GF-D8 (cell line): ENCODE data around the gene FRMD8.

ENCODE experiments used
- DNase-seq: peaks from one replicate; lab custom pipeline; 2025; lab: John Stamatoyannopoulos, UW

FRMD8 gene

DNA sequence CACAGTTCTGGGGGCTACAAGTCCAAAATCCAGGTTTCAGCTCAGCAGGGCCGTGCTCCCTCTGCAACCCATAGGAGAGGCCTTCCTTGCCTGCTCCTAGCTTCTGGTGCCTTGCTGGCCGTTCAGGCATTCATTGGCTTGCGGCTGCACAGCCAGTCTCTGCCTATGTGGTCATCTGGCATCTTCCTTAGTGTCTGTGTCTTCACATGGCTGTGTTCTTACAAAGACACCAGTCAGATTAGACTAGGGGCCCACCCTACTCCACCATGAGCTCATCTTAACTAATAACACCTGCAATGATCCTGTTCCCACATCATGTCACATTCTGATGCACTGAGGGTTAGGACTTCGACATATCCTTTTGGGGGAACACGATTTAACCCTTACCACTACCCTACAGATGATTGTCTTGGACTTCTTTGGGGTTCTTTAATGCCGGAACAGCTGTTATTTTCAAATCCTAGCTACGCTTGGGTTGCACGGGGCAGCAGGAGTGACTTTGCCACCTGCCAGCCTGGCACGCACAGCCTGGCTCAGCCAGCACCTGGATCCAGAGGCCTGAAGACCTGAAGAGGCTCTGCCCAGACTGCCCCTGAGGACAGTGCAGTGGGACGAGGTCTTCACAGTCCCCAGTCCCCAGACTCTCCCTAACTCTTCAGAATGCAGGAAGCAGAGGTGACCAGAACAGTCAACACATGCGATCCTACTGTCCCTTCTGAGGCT lies 28.5 kb downstream of the FRMD8 start:
- no peak for DNase-seq

DNA sequence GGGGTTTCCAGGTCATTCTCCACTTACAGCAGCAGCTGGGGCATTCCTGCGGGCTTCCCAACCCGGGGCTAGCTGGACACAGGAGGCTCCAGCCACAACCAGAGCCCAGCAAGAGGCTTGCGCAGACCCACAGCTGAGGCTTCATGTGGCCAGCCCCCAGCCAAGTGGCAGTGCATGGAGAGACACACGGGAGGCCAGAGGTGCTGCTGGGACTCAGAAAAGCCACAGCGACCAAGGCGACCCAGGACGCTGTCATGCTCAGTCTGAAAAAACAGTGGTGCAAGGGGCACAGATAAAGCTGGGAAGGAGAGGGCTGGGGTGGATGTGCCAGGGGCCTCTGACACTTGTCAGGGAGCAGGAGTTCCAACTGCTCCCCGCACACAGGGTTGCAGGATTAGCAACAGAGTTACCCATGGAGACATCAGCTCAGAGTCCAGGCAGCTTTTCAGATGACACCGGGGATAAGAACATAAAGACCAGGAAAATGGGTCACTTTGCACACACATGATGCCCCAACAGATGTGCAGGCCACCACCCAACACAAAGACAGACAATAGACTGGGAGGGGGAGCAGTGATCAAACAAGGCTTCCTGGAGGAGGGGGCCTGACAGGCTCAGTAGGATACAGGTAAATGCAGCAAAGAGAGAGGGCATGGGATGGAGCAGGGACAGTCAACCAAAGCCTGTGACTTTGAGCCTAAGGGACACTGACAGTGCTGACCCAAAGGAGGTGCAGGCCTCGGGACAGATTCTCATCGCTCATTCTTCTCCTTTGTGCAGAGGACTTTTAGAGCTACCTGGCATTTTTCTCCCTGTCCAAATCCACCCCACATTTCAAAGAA lies 29.3 kb downstream of the FRMD8 start:
- DNase-seq = no peak

DNA sequence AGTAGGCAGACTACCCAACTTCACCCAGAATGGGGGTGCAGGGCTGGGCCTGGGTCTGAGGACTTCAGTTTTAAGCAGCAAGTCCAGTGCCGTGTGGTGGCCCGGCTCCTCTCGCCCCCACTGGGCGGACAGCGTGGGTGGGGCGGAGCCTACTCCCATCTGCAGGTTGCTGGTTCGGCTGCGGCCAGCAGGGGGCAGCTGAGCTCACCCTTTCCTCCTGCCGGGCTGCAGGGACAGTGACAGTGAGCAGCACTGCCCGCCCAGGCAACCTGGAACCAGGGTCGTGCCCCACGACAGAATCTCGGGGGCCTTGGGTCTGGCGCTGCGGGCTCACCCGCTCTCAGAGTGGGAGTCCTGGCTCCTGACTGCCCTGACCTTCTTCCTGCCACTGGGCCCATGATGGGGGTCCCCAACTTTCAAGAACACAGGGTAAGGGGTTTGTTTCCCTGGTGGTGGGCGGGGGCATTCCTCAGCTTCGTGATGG lies 29.9 kb downstream of the FRMD8 start:
- peak; percentile 41 for DNase-seq

DNA sequence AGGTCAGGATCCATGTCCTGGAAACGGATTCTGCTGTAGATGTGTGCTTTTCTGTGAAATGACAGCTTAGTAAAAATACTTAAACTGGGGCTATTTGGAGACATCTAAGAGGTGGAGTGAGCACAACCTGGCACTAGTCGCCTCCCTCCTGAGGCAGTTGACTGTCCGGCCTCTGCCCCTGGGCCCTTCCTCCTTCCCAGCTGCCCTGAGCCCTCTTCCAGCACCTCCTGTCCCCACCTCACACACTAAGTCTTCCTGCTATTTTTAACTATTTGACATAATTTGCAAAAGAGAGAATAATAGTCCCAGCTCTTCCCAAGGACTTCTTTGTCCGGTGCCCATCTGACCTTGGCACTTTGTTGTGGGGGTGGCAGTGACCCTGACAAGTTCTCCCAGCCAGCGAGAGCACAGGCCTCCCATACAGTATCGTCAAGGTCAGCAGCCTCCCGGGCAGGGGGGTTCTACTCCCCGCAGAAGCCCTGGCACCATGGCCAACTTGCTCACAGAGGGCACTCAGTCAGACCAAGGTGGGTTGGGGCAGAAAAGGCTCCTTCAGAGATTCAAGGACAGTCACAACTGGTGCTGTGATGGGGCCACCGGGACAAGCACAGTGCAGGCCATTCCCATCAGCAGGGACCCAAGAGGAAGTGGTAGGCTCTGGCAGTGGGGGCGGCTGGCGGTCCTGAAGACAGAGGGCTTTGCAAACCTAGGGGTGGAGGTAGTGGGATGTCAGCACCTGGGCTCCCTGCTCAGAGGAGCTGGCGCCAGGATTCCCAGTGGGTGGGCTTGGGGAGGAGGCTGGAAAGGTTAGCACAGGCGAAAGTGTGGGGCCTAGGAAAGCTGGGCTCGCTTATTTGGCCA lies 30.6 kb downstream of the FRMD8 start:
- DNase-seq = no peak

DNA sequence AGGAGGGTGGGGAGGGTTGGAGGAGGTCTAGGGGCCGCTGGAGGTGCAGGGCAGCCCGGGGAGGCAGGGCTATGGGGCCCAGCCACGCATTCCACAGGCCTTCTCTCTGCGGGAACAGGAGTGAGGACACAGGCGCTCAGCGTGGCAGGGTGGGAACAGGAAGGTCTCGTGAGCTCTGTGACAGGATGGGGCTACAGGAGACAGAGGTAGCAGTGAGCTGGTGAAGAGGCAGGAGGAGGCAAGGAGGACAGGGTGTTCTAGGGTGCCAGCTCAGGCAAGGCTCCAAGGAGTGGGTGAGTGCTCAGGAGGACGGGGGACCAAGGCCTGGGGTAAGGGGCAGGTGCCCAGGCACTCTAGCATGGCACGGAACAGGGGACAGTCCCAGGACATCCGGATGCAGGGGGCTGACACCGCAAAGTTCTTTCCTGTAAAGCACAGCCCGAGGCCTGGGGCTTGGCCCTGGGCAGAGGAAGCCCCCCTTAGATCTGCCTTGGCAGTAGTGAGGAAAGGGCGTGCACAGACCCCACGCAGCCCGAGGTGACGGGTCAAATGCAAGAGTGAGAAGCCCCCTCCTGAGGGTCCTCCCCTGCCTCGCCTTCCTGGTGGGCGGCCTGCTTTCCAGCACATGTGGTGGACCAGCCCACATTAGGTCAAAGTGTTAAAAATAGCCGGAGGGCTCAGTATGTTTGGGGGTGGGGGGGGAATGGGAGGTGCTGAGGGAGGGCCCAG lies 31.4 kb downstream of the FRMD8 start:
- DNase-seq = no peak

DNA sequence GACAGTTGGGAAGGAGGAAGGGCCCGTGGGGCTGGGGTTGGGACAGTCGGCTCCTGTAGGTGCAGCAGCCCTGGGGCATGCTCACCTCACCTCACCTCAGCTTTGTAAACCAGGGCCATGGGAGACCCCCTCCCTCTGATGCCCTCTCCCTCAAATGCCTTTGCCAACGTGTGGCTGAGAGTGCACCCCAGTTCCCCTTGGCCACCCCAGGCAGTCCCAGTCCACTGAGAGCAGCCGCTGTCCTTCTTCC lies 31.9 kb downstream of the FRMD8 start:
- no peak for DNase-seq

DNA sequence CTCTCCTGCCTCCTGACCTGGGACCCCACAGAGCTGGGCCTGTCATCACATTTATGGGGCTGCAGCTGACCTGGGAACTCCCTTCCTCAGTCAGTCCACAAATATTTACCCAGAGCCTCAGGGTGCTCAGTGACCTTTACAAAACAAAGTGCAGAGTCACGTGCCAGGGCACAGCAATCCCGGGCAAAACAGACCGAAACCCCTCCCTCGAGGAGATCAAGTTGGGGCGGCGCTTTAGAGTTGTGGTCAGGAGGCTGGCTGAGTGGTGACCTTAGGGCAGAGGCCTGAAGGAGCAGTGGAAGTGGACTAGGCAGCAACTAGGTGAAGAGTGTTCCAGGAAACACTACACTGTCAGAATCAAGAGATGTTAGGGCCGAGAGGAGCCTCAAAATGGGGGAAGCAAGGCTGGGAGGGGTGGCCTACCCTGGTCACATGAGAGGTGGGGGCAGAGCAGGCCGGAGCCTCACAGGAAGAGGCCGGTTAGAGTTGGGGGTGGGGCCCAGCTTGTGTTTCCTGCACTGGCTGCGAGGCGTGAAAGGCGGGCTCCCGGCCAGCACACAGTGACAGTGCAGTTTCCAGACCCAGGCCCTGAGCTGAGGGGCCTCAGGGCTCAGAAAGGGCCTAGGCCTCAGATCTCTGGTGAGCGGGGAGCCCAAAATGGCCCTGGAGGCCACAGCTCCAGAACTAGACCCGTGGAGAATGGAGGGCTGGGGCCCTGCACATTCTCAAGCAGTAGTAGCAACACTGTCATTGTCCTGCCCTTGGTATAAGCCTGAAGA lies 32.4 kb downstream of the FRMD8 start:
- DNase-seq = peak; percentile 98

DNA sequence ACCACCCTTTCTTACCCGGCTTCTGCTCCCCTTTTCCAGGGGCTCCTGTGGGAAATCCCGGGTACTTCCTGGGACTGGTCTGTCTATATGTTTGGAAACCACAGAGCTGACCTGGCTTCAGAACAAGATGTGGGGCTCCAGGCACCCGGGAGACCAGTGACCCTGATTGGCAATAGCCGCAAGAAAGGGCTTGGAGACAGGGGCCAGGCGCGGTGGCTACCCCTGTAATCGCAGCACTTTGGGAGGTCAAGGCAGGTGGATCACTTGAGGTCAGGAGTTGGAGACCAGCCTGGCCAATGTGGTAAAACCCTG lies 33.0 kb downstream of the FRMD8 start:
- no peak for DNase-seq

DNA sequence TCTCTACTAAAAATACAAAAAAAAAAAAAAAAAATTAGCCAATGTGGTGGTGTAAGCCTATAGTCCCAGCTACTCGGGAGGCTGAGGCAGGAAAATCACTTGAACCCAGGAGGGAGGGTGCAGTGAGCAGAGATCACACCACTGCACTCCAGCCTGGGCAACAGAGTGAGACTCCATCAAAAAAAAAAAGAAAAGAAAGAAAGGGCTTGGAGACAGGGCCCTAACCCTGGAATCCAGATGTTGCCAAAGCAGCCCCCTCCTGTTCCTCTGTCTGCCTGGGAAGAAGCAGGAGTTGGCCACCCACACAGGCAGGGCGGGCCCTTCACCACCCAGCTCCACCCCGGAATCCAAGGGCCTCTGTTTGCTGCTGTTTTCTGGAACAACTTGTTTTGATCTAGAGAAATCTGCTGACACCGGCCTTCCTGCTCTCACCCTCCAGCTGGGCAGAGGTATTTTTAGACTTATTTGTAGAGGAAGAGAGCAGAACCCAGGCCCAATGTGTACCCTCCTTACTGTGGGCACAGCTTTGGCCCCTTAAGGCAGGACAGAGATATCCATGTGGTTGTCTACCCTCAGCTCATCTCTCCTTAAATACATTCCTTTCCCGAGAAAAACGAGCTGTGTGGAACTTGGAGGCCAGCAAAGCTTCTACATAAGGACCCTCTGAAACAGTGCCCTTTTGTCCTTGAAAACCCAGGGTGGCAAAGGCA lies 33.5 kb downstream of the FRMD8 start:
- peak; percentile 85 for DNase-seq

DNA sequence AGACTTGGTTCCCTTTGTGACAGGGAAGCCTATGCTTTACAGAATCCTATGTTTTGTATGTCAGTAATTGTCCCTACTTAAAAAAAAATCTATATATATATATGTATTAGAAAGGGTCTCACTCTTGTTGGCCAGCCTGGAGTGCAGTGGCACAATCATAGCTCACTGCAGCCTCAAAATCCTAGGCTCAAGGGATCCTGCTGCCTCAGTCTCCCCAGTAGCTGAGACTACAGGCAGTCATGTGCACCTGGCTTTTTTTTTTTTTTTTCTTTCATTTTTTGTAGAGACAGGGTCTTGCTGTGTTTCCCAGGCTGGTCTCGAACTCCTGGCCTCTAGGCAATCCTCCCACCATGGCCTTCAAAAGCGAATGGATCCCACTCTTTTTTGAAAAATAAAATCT lies 34.1 kb downstream of the FRMD8 start:
- no peak for DNase-seq

DNA sequence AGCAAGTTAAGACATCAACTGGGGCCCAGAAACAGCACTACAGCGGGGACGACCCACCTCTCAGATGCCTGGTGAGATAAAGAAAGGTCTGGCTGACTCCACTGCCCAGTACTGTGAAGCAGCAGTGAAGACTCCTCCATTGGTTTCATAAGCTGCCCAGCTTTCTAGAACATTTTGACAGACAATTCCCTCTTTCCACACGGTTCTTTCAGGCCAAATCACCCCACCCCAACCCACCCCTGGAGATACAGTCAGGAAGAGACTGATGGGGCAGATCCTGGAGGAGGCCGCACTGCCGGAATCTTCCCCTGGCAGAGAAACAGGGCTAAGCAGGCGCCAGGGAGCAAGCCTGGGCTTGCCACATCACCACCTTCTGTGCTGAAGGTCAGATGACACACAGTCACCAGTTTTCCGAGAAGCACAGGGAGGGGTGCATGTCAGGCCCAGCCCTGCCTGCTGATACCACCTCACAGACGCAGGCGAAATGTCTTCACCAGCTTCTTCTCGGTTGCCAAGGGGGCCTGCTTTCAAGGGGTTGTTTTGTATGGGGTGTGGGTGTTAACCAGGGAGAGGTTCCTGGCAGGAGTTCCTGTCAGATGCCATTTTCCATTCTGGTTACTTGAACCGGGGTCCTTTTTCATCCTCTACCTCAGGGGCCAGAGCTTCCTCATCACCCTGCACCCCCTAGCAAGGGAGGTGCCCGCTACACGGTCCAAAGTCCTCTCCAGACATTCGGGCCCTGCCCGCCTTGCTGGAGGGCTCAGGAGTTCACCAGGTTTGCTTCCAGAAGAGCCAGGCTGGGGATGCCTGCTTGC lies 34.7 kb downstream of the FRMD8 start:
- peak; percentile 92 for DNase-seq

DNA sequence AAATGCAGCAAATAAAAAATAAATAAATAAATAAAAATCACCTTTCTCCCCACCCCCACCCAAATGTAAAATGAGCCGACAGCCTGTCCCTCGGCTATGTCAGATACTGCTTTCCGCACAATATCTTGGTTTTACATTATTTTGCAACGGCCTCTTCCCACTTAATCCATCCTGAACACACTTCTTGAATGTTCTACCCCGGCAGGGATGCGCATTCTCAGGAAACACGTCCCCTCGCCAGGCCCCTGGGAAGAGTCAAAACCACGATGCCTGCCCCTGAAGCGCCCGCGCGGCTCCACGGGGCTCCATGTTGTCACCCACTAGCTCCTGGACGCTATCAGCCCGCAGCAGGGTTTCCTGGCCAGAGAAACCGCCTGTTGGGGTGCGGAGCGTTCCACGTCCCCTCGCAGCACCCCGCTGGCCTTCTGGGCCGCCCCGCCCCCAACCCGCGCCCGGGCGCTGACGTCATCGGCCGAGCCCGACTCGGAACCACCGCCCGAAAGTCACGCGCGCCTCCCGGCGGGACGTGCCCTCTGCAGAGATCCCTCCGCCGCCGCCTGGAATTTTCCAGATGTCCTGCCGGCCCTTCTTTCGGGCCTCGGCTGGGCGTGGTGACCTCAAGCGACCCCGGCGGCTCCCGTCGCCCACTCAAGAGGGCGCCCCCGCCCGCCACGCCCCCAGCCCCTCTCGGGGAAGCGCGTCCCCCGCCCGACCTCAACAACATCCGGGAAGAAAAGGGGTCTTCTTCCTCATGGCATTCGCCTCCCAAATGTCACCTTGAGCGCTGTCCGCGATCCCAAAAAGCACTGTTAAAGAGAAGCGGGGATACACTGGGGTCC lies 35.6 kb downstream of the FRMD8 start:
- peak; percentile 81 for DNase-seq

DNA sequence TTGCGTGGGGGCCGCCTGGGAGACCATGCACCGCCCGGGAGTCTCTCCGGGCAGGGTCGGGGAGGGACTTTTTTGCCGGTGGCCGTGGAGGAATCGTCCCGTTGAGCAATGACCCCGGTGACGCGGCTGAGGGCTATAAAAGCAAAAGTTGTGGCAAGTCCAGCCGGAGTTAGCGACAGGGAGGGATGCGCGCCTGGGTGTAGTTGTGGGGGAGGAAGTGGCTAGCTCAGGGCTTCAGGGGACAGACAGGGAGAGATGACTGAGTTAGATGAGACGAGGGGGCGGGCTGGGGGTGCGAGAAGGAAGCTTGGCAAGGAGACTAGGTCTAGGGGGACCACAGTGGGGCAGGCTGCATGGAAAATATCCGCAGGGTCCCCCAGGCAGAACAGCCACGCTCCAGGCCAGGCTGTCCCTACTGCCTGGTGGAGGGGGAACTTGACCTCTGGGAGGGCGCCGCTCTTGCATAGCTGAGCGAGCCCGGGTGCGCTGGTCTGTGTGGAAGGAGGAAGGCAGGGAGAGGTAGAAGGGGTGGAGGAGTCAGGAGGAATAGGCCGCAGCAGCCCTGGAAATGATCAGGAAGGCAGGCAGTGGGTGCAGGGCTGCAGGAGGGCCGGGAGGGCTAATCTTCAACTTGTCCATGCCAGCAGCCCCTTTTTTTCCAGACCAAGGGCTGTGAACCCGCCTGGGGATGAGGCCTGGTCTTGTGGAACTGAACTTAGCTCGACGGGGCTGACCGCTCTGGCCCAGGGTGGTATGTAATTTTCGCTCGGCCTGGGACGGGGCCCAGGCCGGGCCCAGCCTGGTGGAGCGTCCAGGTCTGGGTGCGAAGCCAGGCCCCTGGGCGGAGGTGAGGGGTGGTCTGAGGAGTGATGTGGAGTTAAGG lies 36.4 kb downstream of the FRMD8 start, which contains the start of gene NEAT1:
TSS of gene NEAT1 (plus strand) at position 166 of the 883 bp plus-strand sequence.
- DNase-seq = peak; percentile 80

DNA sequence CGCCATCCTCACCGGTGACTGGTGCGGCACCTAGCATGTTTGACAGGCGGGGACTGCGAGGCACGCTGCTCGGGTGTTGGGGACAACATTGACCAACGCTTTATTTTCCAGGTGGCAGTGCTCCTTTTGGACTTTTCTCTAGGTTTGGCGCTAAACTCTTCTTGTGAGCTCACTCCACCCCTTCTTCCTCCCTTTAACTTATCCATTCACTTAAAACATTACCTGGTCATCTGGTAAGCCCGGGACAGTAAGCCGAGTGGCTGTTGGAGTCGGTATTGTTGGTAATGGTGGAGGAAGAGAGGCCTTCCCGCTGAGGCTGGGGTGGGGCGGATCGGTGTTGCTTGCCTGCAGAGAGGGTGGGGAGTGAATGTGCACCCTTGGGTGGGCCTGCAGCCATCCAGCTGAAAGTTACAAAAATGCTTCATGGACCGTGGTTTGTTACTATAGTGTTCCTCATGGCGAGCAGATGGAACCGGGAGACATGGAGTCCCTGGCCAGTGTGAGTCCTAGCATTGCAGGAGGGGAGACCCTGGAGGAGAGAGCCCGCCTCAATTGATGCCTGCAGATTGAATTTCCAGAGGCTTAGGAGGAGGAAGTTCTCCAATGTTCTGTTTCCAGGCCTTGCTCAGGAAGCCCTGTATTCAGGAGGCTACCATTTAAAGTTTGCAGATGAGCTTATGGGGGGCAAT lies 37.2 kb downstream of the FRMD8 start:
- no peak for DNase-seq

DNA sequence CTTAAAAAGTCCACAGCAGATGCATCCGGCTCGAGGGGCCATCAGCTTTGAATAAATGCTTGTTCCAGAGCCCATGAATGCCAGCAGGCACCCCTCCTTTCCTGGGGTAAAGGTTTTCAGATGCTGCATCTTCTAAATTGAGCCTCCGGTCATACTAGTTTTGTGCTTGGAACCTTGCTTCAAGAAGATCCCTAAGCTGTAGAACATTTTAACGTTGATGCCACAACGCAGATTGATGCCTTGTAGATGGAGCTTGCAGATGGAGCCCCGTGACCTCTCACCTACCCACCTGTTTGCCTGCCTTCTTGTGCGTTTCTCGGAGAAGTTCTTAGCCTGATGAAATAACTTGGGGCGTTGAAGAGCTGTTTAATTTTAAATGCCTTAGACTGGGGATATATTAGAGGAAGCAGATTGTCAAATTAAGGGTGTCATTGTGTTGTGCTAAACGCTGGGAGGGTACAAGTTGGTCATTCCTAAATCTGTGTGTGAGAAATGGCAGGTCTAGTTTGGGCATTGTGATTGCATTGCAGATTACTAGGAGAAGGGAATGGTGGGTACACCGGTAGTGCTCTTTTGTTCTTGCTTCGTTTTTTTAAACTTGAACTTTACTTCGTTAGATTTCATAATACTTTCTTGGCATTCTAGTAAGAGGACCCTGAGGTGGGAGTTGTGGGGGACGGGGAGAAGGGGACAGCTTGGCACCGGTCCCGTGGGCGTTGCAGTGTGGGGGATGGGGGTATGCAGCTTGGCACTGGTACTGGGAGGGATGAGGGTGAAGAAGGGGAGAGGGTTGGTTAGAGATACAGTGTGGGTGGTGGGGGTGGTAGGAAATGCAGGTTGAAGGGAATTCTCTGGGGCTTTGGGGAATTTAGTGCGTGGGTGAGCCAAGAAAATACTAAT lies 38.0 kb downstream of the FRMD8 start:
- DNase-seq = no peak
